Right hindlimb (tissue), 1 donor: Measurements from ENCODE around the gene LAMC1.

ENCODE experiments used
- DNase-seq: peaks from one replicate; pipeline ENCODE4 v3.0.0-alpha.2; 2018

The LAMC1 gene

GRCh38 chr1:183152180-183152579 is 129.0 kb downstream of the LAMC1 start:
- DNase-seq, result no peak

- DNase-seq, result no peak
Observed at GRCh38 chr1:183155939-183156338, 132.7 kb downstream of the LAMC1 start.

GRCh38 chr1:183159960-183160359 is 136.7 kb downstream of the LAMC1 start:
- DNase-seq, result no peak

- no peak for DNase-seq
Observed at GRCh38 chr1:183161391-183161790, 138.2 kb downstream of the LAMC1 start.

- no peak for DNase-seq
Observed at GRCh38 chr1:183163316-183163715, 140.1 kb downstream of the LAMC1 start.

GRCh38 chr1:183164340-183164739 is 141.1 kb downstream of the LAMC1 start:
- no peak for DNase-seq

GRCh38 chr1:183164963-183165362 is 141.7 kb downstream of the LAMC1 start:
- no peak for DNase-seq

GRCh38 chr1:183165456-183165855 is 142.2 kb downstream of the LAMC1 start:
- DNase-seq, result no peak

GRCh38 chr1:183166454-183166853 is 143.2 kb downstream of the LAMC1 start:
- no peak for DNase-seq

GRCh38 chr1:183167676-183168075 is 144.5 kb downstream of the LAMC1 start:
- no peak for DNase-seq

- no peak for DNase-seq
Observed at GRCh38 chr1:183168308-183168707, 145.1 kb downstream of the LAMC1 start.

GRCh38 chr1:183173828-183174227 is 150.6 kb downstream of the LAMC1 start:
- no peak for DNase-seq

GRCh38 chr1:183175631-183176030 is 152.4 kb downstream of the LAMC1 start:
- no peak for DNase-seq

- DNase-seq, result no peak
Observed at GRCh38 chr1:183178545-183178944, 155.3 kb downstream of the LAMC1 start.

- DNase-seq, result no peak
Observed at GRCh38 chr1:183179033-183179432, 155.8 kb downstream of the LAMC1 start.

GRCh38 chr1:183180218-183180617 is 157.0 kb downstream of the LAMC1 start:
- peak; percentile 86 for DNase-seq

GRCh38 chr1:183180634-183181056 is 157.4 kb downstream of the LAMC1 start:
- DNase-seq, result peak; percentile 68

- peak; percentile 54 for DNase-seq
Observed at GRCh38 chr1:183185941-183186490, 162.8 kb downstream of the LAMC1 start, which contains the start of gene LAMC2. TSS of gene LAMC2 (plus strand) at chr1:183186264. CDS start at chr1:183186353, 89 bp downstream.

GRCh38 chr1:183186841-183187240 is 163.6 kb downstream of the LAMC1 start:
- DNase-seq, result no peak

- DNase-seq, result no peak
Observed at GRCh38 chr1:183188240-183188639, 165.0 kb downstream of the LAMC1 start.

- no peak for DNase-seq
Observed at GRCh38 chr1:183191833-183192232, 168.6 kb downstream of the LAMC1 start.

- no peak for DNase-seq
Observed at GRCh38 chr1:183193963-183194525, 170.8 kb downstream of the LAMC1 start.

- no peak for DNase-seq
Observed at GRCh38 chr1:183194527-183195141, 171.4 kb downstream of the LAMC1 start.

- DNase-seq, result no peak
Observed at GRCh38 chr1:183195142-183195574, 171.9 kb downstream of the LAMC1 start.
